Endothelial cell of coronary artery (primary cell): Measurements from ENCODE around the gene PTGDR2. TPM values are rescaled to one million over a fixed set of nuclear protein-coding genes. Genes with fewer than 3 reads are reported as not detected.

Experiments
- total RNA-seq: library from RNA; depleted of rRNA; stranded (reverse); fragments of >200 nt; gene quantifications from 2 replicates; pipeline ENCODE4 v1.2.3, GENCODE V29; 2014

PTGDR2 gene
- under 0.01 TPM in 1 of 2 replicates, not detected in the other for total RNA-seq

GRCh38 chr11:60855726-60856633 lies at the start of gene PTGDR2:
Gene PTGDR2, minus strand, starts transcription at chr11:60855950. Its CDS starts 2,228 bp downstream, at chr11:60853722.

GRCh38 chr11:60866911-60867870 lies 11.4 kb upstream of the PTGDR2 start, which contains the start of gene ZP1:
Gene ZP1, plus strand, starts transcription at chr11:60867542. Its CDS starts 20 bp downstream, at chr11:60867562.

GRCh38 chr11:60841797-60842667 lies 13.7 kb downstream of the PTGDR2 start, which contains the start of gene CCDC86:
Gene CCDC86, plus strand, starts transcription at chr11:60842113. Its CDS starts 12 bp downstream, at chr11:60842125.

Other genes with a start within 250 kb of the PTGDR2 start
- not detected in 2 replicates for gene MS4A8, start 156.3 kb downstream of the PTGDR2 start, total RNA-seq
- not detected in 2 replicates for gene MS4A18, start 131.2 kb downstream of the PTGDR2 start, total RNA-seq
- not detected in 2 replicates for gene MS4A15, start 99.1 kb downstream of the PTGDR2 start, total RNA-seq
- not detected in 2 replicates for gene MS4A10, start 70.6 kb downstream of the PTGDR2 start, total RNA-seq
- 13.9 and 16.2 TPM in 2 replicates for gene CCDC86, start 13.8 kb downstream of the PTGDR2 start, total RNA-seq
- gene ZP1, start 11.6 kb upstream of the PTGDR2 start, total RNA-seq = not detected in 2 replicates
- gene PRPF19, start 50.6 kb upstream of the PTGDR2 start, total RNA-seq = 50.1 and 72.1 TPM in 2 replicates
- 60.6 and 62.5 TPM in 2 replicates for gene TMEM109, start 58.2 kb upstream of the PTGDR2 start, total RNA-seq
- 74.9 and 87.1 TPM in 2 replicates for gene TMEM132A, start 68.5 kb upstream of the PTGDR2 start, total RNA-seq
- 2.6 and 8.7 TPM in 2 replicates for gene SLC15A3, start 96.2 kb upstream of the PTGDR2 start, total RNA-seq
- gene CD6, start 115.7 kb upstream of the PTGDR2 start, total RNA-seq = not detected in 2 replicates
- not detected in 2 replicates for gene CD5, start 246.5 kb upstream of the PTGDR2 start, total RNA-seq